PC-3 (cell line): Measurements from ENCODE around the gene SMOC2. TPM values are rescaled to one million over a fixed set of nuclear protein-coding genes. Genes with fewer than 3 reads are reported as not detected.

Experiments
- ATAC-seq: fragments of 200-7000 bp; cut with Tn5 transposase; 2 replicates; pipeline ENCODE4 v1.9.1; 2020; ENCODE audit warnings: mild to moderate bottlenecking, moderate library complexity
- BruUV-seq: library from RNA; stranded (reverse); fragments of 400-500 nt; replicated peaks from 2 replicates; lab custom pipeline; 2021; lab: Mats Ljungman, UMichigan
- CTCF ChIA-PET: fragments of 300-600 bp; sonication (Branson Sonifier 250); formaldehyde crosslinking; loops from one replicate; lab custom pipeline; 2022; ENCODE audit warnings: antibody characterized with exemption; lab: Charles Lee
- POLR2A ChIA-PET: fragments of 300-600 bp; sonication (Branson Sonifier 250); formaldehyde crosslinking; loops from one replicate; lab custom pipeline; 2022; ENCODE audit warnings: antibody characterized with exemption; ENCODE audit not compliant: unreplicated experiment; lab: Charles Lee
- DNase-seq: peaks from one replicate; pipeline ENCODE4 v3.0.0-alpha.2; 2015
- H2AFZ ChIP-seq: fragments of 300-600 bp; sonication (generic); 2 replicates; pipeline ENCODE4 v1.6.0; 2016; ENCODE audit warnings: antibody characterized with exemption, low read length
- H3F3A ChIP-seq: fragments of 300-600 bp; sonication (generic); one replicate; pipeline ENCODE4 v1.6.0; 2017; ENCODE audit warnings: antibody characterized with exemption, low read length, control low read depth, mild to moderate bottlenecking; ENCODE audit not compliant: unreplicated experiment
- H3K27ac ChIP-seq: fragments of 300-600 bp; sonication (generic); 2 replicates; pipeline ENCODE4 v1.5.1; 2016; ENCODE audit warnings: mild to moderate bottlenecking, low read length
- H3K27me3 ChIP-seq: fragments of 300-600 bp; sonication (generic); 2 replicates; pipeline ENCODE4 v1.6.1; 2016; ENCODE audit warnings: low read length, mixed read lengths
- H3K36me3 ChIP-seq: fragments of 300-600 bp; sonication (generic); 2 replicates; pipeline ENCODE4 v1.6.1; 2016; ENCODE audit warnings: low read depth, mixed run types, low read length, mixed read lengths
- H3K4me1 ChIP-seq: fragments of 300-600 bp; sonication (generic); 2 replicates; pipeline ENCODE4 v1.5.1; 2016; ENCODE audit warnings: low read length; ENCODE audit not compliant: insufficient read depth
- H3K4me2 ChIP-seq: fragments of 300-600 bp; sonication (generic); 2 replicates; pipeline ENCODE4 v1.6.0; 2016; ENCODE audit warnings: low read length
- H3K4me3 ChIP-seq: fragments of 300-600 bp; sonication (generic); 2 replicates; pipeline ENCODE4 v1.5.1; 2016; ENCODE audit warnings: mild to moderate bottlenecking, low read length, mixed read lengths
- H3K79me2 ChIP-seq: fragments of 300-600 bp; sonication (generic); 2 replicates; pipeline ENCODE4 v1.6.1; 2017; ENCODE audit warnings: low read length, mixed read lengths
- H3K9ac ChIP-seq: fragments of 300-600 bp; sonication (generic); 2 replicates; pipeline ENCODE4 v1.6.0; 2016; ENCODE audit warnings: mild to moderate bottlenecking, low read length
- H3K9me2 ChIP-seq: fragments of 300-600 bp; sonication (generic); replicated peaks from 2 replicates; pipeline ENCODE4 v1.6.1; 2016; ENCODE audit warnings: mixed run types, low read length, mixed read lengths
- H3K9me3 ChIP-seq: fragments of 300-600 bp; sonication (generic); 2 replicates; pipeline ENCODE4 v1.6.1; 2016; ENCODE audit warnings: low read length, mixed read lengths
- H4K20me1 ChIP-seq: fragments of 300-600 bp; sonication (generic); 2 replicates; pipeline ENCODE4 v1.6.1; 2016; ENCODE audit warnings: low read length, mixed read lengths
- CTCF ChIP-seq: fragments of 300-600 bp; sonication (generic); conservative IDR thresholded peaks from 2 replicates; pipeline ENCODE4 v1.5.1; 2017; ENCODE audit warnings: antibody characterized with exemption, low read depth, mild to moderate bottlenecking, low read length
- EZH2 ChIP-seq: fragments of 300-600 bp; sonication (generic); IDR thresholded peaks from one replicate; pipeline ENCODE4 v1.6.1; 2017; ENCODE audit warnings: antibody characterized with exemption, mild to moderate bottlenecking, low read length; ENCODE audit not compliant: unreplicated experiment
- EZH2phosphoT487 ChIP-seq: fragments of 300-600 bp; sonication (generic); IDR thresholded peaks from 2 replicates; pipeline ENCODE4 v1.6.1; 2018; ENCODE audit warnings: mild to moderate bottlenecking, antibody characterized with exemption, low read length, borderline replicate concordance
- intact Hi-C: fragments of 100-400 bp; cut with micrococcal nuclease; formaldehyde crosslinking; loops from 2 replicates; pipeline ENCODE4 v1.9.0; 2023
- total RNA-seq: library from RNA; depleted of rRNA; stranded (reverse); fragments of >200 nt; gene quantifications from 2 replicates; pipeline ENCODE4 v1.2.3, GENCODE V29; 2014

The SMOC2 gene
- total RNA-seq, 1 experiment from 2014 or later: not detected

DNA sequence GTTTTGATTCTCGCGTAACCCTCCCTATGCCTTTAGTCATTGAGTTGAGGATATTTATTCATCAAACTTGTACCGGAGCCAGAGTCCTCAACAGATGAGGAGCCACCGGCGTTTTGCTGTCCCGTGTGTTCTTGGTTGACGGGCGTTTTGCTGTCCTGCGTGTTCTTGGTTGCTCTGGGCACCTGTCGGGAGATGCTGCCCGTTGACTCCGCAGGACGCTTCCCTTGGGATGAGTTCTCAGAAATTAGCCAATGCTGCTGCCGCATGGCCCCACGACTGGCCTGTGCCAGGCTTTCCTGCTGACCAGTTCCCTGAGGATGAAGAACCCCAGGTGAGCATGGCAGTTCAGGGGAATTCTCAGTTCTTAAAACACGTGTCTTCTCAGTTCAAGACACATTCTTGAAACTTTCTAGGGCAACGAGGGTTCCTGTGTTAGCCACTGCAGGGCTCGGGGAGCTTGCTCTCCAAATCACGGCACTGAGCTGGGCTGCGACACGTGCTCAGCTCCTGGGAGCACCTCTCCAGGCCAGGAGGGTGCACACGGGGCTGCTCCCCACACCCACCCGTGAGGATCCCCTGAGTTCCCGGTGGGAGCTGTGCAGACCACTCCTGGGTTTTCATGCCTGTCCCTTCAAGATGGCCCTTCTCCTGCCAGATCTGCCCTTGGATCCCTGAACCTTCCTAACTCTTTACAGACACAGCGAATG is 265.6 kb downstream of the SMOC2 start:
- intact Hi-C loops: no loop called here
- H3K27me3 ChIP-seq: peaks cover 16% of the 10 kb centered on the region; the same call in 1 of the 2 replicates
- ChIA-PET POLR2A (no interaction called here), CTCF (no interaction called here)
- no peak overlapping the region for H3K27ac ChIP-seq
- no peak overlapping the region for H2AFZ ChIP-seq
- ATAC-seq (no peak), DNase-seq (no peak)
- no peak overlapping the region for H3K4me2 ChIP-seq
- no peaks in the 10 kb centered on the region for H3K9me3 ChIP-seq
- no peak overlapping the region for H3K4me3 ChIP-seq
- H3F3A ChIP-seq: no peaks in the 10 kb centered on the region
- BruUV-seq: no TSS peak
- H4K20me1 ChIP-seq: no peaks in the 10 kb centered on the region
- TF ChIP-seq CTCF (no peak), EZH2 (no peak), EZH2phosphoT487 (no peak)
- no peaks in the 10 kb centered on the region for H3K4me1 ChIP-seq
- no peaks in the 10 kb centered on the region for H3K36me3 ChIP-seq
- no peak overlapping the region for H3K9ac ChIP-seq
- H3K9me2 ChIP-seq: no peaks in the 10 kb centered on the region
- no peaks in the 10 kb centered on the region for H3K79me2 ChIP-seq

DNA sequence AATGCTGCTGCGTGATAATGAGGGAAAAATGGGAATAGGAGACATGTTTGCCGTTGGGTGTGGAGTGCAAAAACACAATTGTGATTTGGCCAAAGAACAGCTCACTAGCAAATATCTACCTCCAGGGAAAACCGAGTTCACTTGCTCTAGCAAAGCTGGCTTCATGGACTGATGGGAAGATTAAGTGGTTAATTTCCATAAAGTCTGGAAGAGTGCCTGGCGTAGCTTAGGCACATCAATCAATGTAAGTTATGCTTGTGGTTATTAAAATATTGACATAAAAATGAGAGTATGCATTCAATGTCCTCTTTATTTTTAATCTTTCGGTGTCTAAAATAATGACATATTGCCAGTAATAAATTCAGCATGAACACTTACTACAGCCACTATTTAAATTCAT is 267.5 kb downstream of the SMOC2 start:
- Histone ChIP-seq H3F3A (no peaks in the 10 kb centered on the region), H3K9me2 (no peaks in the 10 kb centered on the region), H3K4me3 (no peak overlapping the region), H3K27me3 (peaks cover 16% of the 10 kb centered on the region; the same call in 1 of the 2 replicates), H3K4me2 (no peak overlapping the region), H4K20me1 (no peaks in the 10 kb centered on the region), H3K9me3 (no peaks in the 10 kb centered on the region), H2AFZ (no peak overlapping the region), H3K4me1 (no peaks in the 10 kb centered on the region), H3K79me2 (no peaks in the 10 kb centered on the region), H3K27ac (no peak overlapping the region), H3K36me3 (no peaks in the 10 kb centered on the region), H3K9ac (no peak overlapping the region)
- ChIA-PET CTCF (no interaction called here), POLR2A (no interaction called here)
- no TSS peak for BruUV-seq
- intact Hi-C loops: no loop called here
- DNase-seq: no peak
- ATAC-seq: no peak
- no peak for TF ChIP-seq CTCF
- no peak for TF ChIP-seq EZH2
- no peak for TF ChIP-seq EZH2phosphoT487

DNA sequence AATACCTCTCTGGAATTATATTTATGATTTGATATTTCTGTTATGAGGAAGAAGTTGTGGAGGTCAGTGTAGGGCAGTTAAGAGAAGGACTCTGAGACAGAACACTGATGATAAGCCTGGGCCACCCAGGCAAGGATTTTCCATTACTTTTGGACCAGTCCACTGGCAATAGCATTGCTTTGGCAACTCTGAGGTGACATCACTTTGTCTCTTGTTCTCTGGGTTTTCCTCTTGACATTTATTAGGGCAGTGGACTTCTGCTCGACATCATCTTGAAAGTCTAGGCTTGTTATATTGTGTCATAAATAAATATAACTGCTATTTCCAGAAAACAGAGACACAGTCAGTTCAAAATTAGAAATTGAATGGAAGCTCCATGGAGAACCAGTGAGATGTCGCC is 268.0 kb downstream of the SMOC2 start:
- Histone ChIP-seq H3F3A (no peaks in the 10 kb centered on the region), H3K9me3 (no peaks in the 10 kb centered on the region), H3K27ac (no peak overlapping the region), H3K79me2 (no peaks in the 10 kb centered on the region), H3K4me1 (no peaks in the 10 kb centered on the region), H3K9ac (no peak overlapping the region), H3K9me2 (no peaks in the 10 kb centered on the region), H2AFZ (no peak overlapping the region), H3K27me3 (peaks cover 14% of the 10 kb centered on the region; the same call in 1 of the 2 replicates), H3K36me3 (no peaks in the 10 kb centered on the region), H3K4me3 (no peak overlapping the region), H3K4me2 (no peak overlapping the region), H4K20me1 (no peaks in the 10 kb centered on the region)
- ChIA-PET POLR2A (no interaction called here), CTCF (no interaction called here)
- TF ChIP-seq EZH2: no peak
- TF ChIP-seq EZH2phosphoT487: no peak
- no peak for TF ChIP-seq CTCF
- no peak for DNase-seq
- BruUV-seq: no TSS peak
- no peak for ATAC-seq
- intact Hi-C loops: no loop called here
